Spleen (tissue), 7 donors: ENCODE results near the gene MAGI2.

Experiments used
- CTCF ChIP-seq, 11 experiments: fragments of 200-600 bp in 7 of 11; fragments of 450-650 bp in 4 of 11; sonication (generic) in 4 of 11; IDR thresholded peaks in 8 of 11; conservative IDR thresholded peaks in 3 of 11; 1 replicate in 7 of 11; 2 replicates in 4 of 11; pipeline versions ENCODE4 v1.4.0 to v1.8.0; 2016 to 2021; ENCODE audit warnings: antibody characterized with exemption in 11 of 11, inconsistent platforms in 4 of 11, mild to moderate bottlenecking in 1 of 11
- POLR2A ChIP-seq, 3 donors: fragments of 450-650 bp; IDR thresholded peaks; one replicate each; pipeline ENCODE4 v1.5.1; 2017; ENCODE audit warnings: antibody characterized with exemption in 3 of 3, mild to moderate bottlenecking in 1 of 3
- POLR2AphosphoS5 ChIP-seq, 3 donors: sonication (generic); formaldehyde crosslinking; IDR thresholded peaks; one replicate each; pipeline ENCODE4 v1.5.1; 2017; ENCODE audit warnings: antibody characterized with exemption in 3 of 3
- donor health status: DM: no; HTN: no; CAD: no; lungs with moderate emphysema.
- donor health status: DM: no; HTN: no; CAD: no.
- donor health status: DM: no; HTN: no; CAD: no.

- TF ChIP-seq POLR2A (IDR thresholded peaks at IDR 0.05) (no peak), CTCF (IDR thresholded peaks at IDR 0.05 in 8 of 11, conservative IDR thresholded peaks at IDR 0.05 in 3 of 11) (no peak), POLR2AphosphoS5 (IDR thresholded peaks at IDR 0.05) (no peak)
These were observed 1009.2 kb downstream of the MAGI2 start for GRCh38 chr7:78444267-78444666.
